Measurements from ENCODE around the gene R3HCC1L. TPM values are rescaled to one million over a fixed set of nuclear protein-coding genes. Genes with fewer than 3 reads are reported as not detected.

The R3HCC1L gene
- total and polyA plus RNA-seq, 9 of the 15 experiments (the other 6 are each of a cell fraction or from before 2014, with no cell fraction given), result 9.1 to 17.8 (median 12.6) TPM

DNA sequence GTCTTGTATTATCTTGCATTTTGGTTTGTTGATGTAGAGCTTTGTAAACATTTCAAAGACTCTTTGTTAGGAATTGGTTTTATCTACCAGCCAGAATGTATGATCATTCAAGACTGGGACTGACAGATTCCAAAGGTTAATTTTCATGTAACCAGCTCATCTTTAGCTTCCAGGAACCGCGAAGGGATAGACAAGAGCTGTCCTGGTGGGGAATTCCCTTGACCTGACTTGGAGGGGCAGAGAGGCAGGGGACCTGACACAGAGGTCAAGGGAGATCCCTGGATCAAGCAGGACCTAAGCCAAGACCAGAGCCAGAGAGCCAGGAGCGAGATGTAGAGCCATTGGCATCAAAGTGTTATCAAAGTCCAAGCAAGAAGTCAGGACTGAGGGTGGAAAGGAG is 140.1 kb downstream of the R3HCC1L start (continued):
- TF ChIP-seq, protein P1, sequence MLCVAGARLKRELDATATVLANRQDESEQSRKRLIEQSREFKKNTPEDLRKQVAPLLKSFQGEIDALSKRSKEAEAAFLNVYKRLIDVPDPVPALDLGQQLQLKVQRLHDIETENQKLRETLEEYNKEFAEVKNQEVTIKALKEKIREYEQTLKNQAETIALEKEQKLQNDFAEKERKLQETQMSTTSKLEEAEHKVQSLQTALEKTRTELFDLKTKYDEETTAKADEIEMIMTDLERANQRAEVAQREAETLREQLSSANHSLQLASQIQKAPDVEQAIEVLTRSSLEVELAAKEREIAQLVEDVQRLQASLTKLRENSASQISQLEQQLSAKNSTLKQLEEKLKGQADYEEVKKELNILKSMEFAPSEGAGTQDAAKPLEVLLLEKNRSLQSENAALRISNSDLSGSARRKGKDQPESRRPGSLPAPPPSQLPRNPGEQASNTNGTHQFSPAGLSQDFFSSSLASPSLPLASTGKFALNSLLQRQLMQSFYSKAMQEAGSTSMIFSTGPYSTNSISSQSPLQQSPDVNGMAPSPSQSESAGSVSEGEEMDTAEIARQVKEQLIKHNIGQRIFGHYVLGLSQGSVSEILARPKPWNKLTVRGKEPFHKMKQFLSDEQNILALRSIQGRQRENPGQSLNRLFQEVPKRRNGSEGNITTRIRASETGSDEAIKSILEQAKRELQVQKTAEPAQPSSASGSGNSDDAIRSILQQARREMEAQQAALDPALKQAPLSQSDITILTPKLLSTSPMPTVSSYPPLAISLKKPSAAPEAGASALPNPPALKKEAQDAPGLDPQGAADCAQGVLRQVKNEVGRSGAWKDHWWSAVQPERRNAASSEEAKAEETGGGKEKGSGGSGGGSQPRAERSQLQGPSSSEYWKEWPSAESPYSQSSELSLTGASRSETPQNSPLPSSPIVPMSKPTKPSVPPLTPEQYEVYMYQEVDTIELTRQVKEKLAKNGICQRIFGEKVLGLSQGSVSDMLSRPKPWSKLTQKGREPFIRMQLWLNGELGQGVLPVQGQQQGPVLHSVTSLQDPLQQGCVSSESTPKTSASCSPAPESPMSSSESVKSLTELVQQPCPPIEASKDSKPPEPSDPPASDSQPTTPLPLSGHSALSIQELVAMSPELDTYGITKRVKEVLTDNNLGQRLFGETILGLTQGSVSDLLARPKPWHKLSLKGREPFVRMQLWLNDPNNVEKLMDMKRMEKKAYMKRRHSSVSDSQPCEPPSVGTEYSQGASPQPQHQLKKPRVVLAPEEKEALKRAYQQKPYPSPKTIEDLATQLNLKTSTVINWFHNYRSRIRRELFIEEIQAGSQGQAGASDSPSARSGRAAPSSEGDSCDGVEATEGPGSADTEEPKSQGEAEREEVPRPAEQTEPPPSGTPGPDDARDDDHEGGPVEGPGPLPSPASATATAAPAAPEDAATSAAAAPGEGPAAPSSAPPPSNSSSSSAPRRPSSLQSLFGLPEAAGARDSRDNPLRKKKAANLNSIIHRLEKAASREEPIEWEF (CRISPR knock-in tag; IDR thresholded peaks at IDR 0.05), result no peak
- TF ChIP-seq BCL6 (CRISPR knock-in tag; IDR thresholded peaks at IDR 0.05) (no peak), MCM2 (IDR thresholded peaks at IDR 0.05; ENCODE audit: low read depth) (no peak), ZNF347 (CRISPR knock-in tag; IDR thresholded peaks at IDR 0.05; ENCODE audit: low read depth) (no peak), MEIS2 (IDR thresholded peaks at IDR 0.05; ENCODE audit: partially characterized antibody) (no peak), HNRNPH1 (optimal IDR thresholded peaks at IDR 0.05; ENCODE audit: low read depth, low read length) (no peak)
- TF ChIP-seq, protein P2, sequence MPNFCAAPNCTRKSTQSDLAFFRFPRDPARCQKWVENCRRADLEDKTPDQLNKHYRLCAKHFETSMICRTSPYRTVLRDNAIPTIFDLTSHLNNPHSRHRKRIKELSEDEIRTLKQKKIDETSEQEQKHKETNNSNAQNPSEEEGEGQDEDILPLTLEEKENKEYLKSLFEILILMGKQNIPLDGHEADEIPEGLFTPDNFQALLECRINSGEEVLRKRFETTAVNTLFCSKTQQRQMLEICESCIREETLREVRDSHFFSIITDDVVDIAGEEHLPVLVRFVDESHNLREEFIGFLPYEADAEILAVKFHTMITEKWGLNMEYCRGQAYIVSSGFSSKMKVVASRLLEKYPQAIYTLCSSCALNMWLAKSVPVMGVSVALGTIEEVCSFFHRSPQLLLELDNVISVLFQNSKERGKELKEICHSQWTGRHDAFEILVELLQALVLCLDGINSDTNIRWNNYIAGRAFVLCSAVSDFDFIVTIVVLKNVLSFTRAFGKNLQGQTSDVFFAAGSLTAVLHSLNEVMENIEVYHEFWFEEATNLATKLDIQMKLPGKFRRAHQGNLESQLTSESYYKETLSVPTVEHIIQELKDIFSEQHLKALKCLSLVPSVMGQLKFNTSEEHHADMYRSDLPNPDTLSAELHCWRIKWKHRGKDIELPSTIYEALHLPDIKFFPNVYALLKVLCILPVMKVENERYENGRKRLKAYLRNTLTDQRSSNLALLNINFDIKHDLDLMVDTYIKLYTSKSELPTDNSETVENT (CRISPR knock-in tag; IDR thresholded peaks at IDR 0.05), result no peak
